Measurements from ENCODE around the gene GUSB.

The GUSB gene

DNA sequence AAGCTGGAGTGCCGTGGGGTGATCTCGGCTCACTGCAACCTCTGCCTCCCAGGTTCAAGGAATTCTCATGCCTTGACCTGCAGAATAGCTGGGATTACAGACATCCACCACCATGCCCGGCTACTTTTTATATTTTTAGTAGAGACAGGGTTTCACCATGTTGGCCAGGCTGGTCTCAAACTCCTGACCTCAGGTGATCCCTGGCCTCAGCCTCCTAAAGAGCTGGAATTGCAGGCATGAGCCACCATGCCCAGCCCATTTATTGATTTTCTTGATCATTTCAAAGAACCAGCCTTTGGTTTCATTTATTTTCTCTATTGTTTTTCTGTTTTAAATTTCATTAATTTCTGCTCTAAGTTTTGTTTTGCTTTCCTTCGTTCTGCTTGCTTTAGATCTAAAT lies 50.3 kb downstream of the GUSB start:
- DNase-seq (ENCODE audit: low read depth, low spot score): no peak

DNA sequence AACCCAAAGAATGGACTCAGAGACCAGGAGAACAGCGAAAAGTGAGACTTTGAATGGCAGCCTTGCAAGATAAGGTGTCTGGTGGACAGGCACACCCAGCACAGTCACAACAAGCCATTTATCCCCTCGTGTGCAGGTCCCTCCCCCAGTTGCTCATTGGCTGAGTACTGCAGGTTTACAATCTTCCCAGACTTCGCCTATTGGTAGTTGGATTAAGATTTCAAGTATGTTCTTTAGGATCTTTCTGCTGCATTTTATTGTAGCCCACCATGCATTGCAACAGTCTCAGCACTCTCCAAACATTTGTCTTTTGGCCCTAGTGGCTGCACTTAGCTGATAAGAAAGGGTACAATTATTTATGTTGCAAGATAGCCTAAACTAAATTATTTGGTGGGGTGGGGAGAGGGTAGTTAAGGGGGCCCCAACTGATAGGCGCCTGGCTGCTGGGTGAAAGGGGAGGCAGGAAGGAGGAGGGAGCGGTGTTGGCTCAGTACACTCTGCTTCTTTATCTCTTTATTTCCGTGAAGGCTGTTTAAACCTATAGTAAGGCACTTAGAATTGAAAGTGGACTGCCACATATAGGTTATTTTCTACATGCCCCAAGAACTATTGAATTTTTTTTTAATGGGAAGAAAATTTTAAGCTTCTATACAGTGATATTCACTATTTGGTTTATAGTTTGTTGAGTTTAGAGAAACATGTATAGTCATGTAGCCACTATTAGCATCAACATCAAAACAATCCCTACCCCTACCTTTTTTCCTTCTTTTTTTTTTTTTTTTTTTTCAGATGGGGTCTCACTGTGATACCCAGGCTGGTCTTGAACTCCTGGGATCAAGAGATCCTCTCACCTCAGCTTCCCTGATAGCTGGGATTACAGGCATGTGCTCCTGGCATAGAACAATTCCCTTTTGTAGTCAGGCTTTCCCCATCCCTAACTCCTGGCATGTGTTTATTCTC lies 54.2 kb downstream of the GUSB start:
- DNase-seq (ENCODE audit: low read depth, low spot score): no peak

DNA sequence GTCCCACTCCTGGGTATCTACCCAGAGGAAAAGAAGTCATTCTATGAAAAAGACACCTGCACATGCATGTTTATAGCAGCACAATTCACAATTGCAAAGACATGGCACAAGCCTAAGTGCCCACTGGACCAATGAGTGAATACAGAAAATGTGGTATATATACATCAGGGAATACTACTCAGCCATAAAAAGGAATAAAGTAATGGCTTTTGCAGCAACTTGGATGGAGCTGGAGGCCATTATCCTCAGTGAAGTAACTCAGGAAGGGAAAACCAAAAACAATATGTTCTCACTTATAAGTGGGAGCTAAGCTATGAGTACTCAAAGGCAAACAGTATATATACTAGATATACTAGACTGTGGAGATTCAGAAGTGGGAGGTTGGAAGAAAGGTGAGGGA lies 55.4 kb downstream of the GUSB start:
- DNase-seq (ENCODE audit: low read depth, low spot score): no peak

DNA sequence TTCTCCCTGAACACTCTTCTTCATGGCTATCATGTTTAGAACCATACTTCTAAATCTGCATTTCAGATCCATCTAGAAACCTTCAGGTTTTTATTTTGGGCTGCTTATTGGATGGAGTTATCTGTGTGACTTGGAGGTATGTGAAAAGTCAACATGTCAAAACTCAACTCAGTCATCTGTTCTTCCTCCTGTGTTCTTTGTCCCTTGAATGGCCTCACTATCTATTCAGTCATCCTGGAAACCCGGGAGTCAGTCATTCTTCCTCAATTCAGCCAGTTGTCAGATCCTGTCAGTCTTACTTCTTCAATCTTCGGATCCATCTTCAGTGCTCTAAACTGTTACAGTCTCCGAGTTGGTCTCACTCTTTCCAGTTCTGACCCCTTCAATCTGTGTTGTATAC lies 57.0 kb downstream of the GUSB start:
- no peak for DNase-seq (ENCODE audit: low read depth, low spot score)

DNA sequence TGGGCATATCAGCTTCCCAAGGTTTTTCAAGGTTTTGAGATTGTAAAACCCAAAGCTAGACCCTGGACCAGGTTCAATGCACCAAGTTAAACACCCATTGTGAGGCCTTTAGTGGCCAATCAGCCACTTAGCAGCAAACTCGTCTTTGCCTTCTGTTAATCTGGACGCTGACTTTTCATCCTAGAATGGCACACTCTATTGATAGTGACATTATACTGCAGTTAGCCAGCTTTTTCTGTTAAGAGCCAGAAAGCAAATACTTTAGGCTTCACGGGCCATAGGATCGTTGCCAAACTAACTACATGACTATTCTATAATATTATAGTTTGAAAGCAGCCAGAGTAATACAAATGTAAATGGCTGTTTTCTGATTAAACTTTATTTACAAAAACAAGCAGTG lies 57.8 kb downstream of the GUSB start:
- DNase-seq (ENCODE audit: low read depth, low spot score): no peak

DNA sequence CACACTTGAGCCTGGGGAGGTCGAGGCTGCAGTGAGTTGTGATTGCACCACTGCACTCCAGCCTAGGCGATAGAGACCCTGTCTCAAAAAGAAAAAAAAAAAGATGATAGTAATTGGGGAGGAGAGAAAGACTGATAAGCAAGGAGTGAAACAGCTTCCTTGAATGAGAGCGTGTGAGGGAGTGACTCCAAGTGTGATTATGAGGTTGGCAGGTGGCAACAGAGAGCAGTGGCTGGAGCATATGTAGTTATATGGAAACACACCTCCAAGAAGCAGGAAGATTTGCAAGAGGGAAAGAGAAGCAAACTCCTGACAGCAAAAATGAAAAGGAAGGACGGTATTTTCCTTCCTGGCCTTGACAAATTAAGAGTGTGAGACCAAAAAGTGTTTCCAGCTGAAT lies 58.7 kb downstream of the GUSB start:
- no peak for DNase-seq (ENCODE audit: low read depth, low spot score)

DNA sequence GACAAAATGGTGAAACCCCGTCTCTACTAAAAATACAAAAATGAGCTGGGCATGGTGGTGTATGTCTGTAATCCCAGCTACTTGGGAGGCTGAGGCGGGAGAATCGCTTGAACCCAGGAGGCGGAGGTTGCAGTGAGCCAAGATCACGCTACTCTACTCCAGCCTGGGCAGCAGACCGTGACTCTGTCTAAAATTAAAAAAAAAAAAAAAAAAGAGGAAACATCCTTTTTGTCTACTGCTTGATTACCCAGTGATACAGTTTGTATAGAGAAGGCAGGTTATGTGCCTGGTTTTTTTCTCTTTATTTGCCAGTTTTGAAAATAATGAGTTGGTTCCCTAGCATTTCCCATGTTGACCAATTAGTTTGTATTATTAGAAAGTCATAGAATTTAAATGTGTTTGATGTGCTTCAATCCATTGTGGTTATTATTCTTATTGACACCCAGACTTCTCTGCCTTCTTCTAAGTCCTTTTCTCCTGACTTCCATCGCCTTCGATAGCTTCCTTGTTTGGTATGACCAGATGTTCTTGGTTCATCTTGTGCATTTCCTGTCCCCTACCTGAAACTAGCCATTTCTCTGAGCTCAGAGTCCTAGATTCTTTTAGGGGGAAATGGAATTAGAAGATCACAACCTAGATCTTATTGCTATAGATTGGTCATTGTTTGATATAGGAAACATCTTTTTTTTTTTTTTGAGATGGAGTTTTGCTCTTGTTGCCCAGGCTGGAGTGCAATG lies 65.9 kb downstream of the GUSB start:
- no peak for DNase-seq (ENCODE audit: low read depth, low spot score)

DNA sequence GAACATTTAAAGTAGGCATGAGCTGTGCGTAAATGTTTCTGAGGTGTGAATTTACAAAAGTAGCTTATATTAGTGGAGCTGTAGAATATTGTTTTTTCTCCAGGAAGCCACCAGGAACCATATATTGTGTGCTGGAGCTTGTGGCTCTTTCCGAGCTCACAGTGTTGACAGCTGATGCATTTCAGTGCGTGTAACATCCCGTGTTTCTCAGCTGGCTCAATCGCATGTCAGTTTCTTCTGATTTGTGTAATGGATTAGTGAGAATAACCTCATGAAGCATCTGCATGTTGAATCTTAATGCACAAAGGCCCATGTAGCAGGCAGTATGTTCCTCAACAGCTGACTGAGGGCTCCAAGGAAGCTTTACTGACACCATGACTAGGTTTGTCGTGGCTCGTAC lies 69.8 kb downstream of the GUSB start:
- no peak for DNase-seq (ENCODE audit: low read depth, low spot score)
